Fibroblast of lung (primary cell): Measurements from ENCODE around the gene CACNA2D3. TPM values are rescaled to one million over a fixed set of nuclear protein-coding genes. Genes with fewer than 3 reads are reported as not detected.

Experiments
- DNase-seq, 2 donors: peaks; one replicate each; pipeline versions ENCODE4 v3.0.0 to v3.0.0-alpha.2; 2010; ENCODE audit warnings: low read depth in 2 of 2
- H2AFZ ChIP-seq: 2 replicates; pipeline ENCODE4 v1.5.1; 2012; ENCODE audit warnings: low read length, control low read depth, inconsistent platforms
- H3K27ac ChIP-seq: 2 replicates; pipeline ENCODE4 v1.5.1; 2011; ENCODE audit warnings: low read length, control low read depth; ENCODE audit not compliant: insufficient read depth
- H3K27me3 ChIP-seq: 2 replicates; pipeline ENCODE4 v1.5.1; 2011; ENCODE audit warnings: mild to moderate bottlenecking, low read length; ENCODE audit not compliant: control insufficient read depth, insufficient read depth
- H3K36me3 ChIP-seq: 2 replicates; pipeline ENCODE4 v1.5.1; 2011; ENCODE audit warnings: low read length; ENCODE audit not compliant: control insufficient read depth, insufficient read depth
- H3K4me1 ChIP-seq: 2 replicates; pipeline ENCODE4 v1.5.1; 2011; ENCODE audit warnings: low read length; ENCODE audit not compliant: control insufficient read depth, insufficient read depth; ENCODE audit errors: extremely low read depth
- H3K4me2 ChIP-seq: 2 replicates; pipeline ENCODE4 v1.5.1; 2011; ENCODE audit warnings: low read length, control low read depth; ENCODE audit not compliant: insufficient read depth; ENCODE audit errors: extremely low read depth
- H3K4me3 ChIP-seq, 4 experiments: fragments of 200-600 bp in 1 of 4; sonication (generic) in 1 of 4; replicated peaks in 1 of 4; 2 replicates each; pipeline ENCODE4 v1.5.1; 2011 to 2016; ENCODE audit warnings: low read length in 4 of 4, low read depth in 3 of 4, mild to moderate bottlenecking in 3 of 4, control low read depth in 2 of 4, inconsistent platforms in 1 of 4, mixed read lengths in 1 of 4; ENCODE audit not compliant: insufficient read depth in 1 of 4; ENCODE audit errors: control extremely low read depth in 1 of 4
- H3K79me2 ChIP-seq: 2 replicates; pipeline ENCODE4 v1.5.1; 2012; ENCODE audit warnings: mild to moderate bottlenecking, low read length, inconsistent platforms; ENCODE audit not compliant: control insufficient read depth, insufficient read depth
- H3K9ac ChIP-seq: 2 replicates; pipeline ENCODE4 v1.5.1; 2011; ENCODE audit warnings: mild to moderate bottlenecking, low read length, control low read depth; ENCODE audit not compliant: insufficient read depth
- H3K9me3 ChIP-seq: 2 replicates; pipeline ENCODE4 v1.5.1; 2012; ENCODE audit warnings: low read depth, low read length; ENCODE audit not compliant: control insufficient read depth, insufficient read depth
- H4K20me1 ChIP-seq: 2 replicates; pipeline ENCODE4 v1.5.1; 2011; ENCODE audit warnings: low read length; ENCODE audit not compliant: control insufficient read depth, insufficient read depth; ENCODE audit errors: extremely low read depth
- EZH2 ChIP-seq: IDR thresholded peaks from 2 replicates; pipeline ENCODE4 v1.5.1; 2012; ENCODE audit warnings: low read length, control low read depth, mild to moderate bottlenecking; ENCODE audit errors: missing control alignments
- polyA plus RNA-seq, 2 donors: library from polyadenylated mRNA; depleted of rRNA in 1 of 2; stranded (reverse) in 1 of 2; unstranded in 1 of 2; fragments of >200 nt; gene quantifications; 2 replicates each; pipeline ENCODE4 v1.2.1, GENCODE V29; 2011 to 2012; ENCODE audit warnings: missing spikeins in 1 of 2
- total RNA-seq: library from RNA; depleted of rRNA; stranded (reverse); fragments of >200 nt; gene quantifications from 2 replicates; pipeline ENCODE4 v1.2.1, GENCODE V29; 2014
- TF ChIP-seq, protein P1 (sequence below), 2 donors: IDR thresholded peaks in 1 of 2; conservative IDR thresholded peaks in 1 of 2; 1 replicate in 1 of 2; 2 replicates in 1 of 2; pipeline ENCODE4 v1.5.1; 2011 to 2012; ENCODE audit warnings: low read length in 2 of 2, control low read depth in 1 of 2, inconsistent platforms in 1 of 2, low read depth in 1 of 2, mild to moderate bottlenecking in 1 of 2

CACNA2D3 gene
- total and polyA plus RNA-seq, 2 donors (not counting 1 experiment from before 2014, with no cell fraction given): 1.8 to 11.5 TPM

- Histone ChIP-seq H3K79me2 (no peaks in the 10 kb centered on the region), H3K36me3 (no peaks in the 10 kb centered on the region), H2AFZ (no peak overlapping the region), H3K4me2 (no peak overlapping the region), H3K9me3 (no peaks in the 10 kb centered on the region), H3K4me1 (peaks cover 11% of the 10 kb centered on the region), H3K27me3 (no peaks in the 10 kb centered on the region), H3K27ac (no peak overlapping the region), H3K9ac (no peak overlapping the region), H3K4me3 (no peak overlapping the region), H4K20me1 (no peaks in the 10 kb centered on the region)
- DNase-seq: no peak
- no peak for TF ChIP-seq EZH2
Measured at GRCh38 chr3:54949491-54950044, 827.2 kb downstream of the CACNA2D3 start.

DNA sequence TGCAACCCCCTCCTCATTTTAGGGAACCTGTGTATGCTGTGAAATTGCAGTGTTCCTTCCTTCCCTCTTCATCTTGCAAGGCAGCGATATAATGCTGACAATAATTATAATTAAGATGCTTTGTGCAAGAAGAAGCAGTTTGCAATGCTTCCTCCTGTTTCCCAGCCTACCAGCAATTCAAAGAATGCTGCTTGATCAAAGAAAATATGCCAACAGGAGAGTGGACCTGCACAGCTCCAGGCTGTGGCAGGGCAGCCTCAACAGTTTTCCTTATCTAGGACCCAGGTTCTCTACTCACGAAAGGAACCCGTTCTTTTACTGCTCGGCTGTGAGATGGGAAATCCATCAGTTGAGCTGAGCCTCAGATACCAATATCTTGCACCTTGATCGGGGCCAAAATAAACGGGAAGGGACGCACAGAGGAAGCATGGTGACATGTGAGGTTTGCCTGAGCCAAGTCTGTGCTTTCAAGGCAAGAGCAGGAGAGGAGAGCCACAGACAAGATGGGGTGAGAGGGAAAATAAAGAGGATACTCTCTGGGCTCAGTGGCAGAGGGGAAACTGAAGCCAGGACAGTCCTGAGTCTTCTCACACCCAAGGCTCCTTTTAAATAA is 828.1 kb downstream of the CACNA2D3 start:
- DNase-seq: no peak
- TF ChIP-seq, protein P1, sequence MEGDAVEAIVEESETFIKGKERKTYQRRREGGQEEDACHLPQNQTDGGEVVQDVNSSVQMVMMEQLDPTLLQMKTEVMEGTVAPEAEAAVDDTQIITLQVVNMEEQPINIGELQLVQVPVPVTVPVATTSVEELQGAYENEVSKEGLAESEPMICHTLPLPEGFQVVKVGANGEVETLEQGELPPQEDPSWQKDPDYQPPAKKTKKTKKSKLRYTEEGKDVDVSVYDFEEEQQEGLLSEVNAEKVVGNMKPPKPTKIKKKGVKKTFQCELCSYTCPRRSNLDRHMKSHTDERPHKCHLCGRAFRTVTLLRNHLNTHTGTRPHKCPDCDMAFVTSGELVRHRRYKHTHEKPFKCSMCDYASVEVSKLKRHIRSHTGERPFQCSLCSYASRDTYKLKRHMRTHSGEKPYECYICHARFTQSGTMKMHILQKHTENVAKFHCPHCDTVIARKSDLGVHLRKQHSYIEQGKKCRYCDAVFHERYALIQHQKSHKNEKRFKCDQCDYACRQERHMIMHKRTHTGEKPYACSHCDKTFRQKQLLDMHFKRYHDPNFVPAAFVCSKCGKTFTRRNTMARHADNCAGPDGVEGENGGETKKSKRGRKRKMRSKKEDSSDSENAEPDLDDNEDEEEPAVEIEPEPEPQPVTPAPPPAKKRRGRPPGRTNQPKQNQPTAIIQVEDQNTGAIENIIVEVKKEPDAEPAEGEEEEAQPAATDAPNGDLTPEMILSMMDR (conservative IDR thresholded peaks at IDR 0.05 in 1 of 2, IDR thresholded peaks at IDR 0.05 in 1 of 2; ENCODE audit: low read depth in 1 of 2, low read length in 2 of 2): no peak
- TF ChIP-seq EZH2: no peak
- no peak overlapping the region for H2AFZ ChIP-seq

GRCh38 chr3:54951405-54951804 is 829.1 kb downstream of the CACNA2D3 start:
- TF ChIP-seq EZH2: no peak
- TF ChIP-seq, protein P1 (conservative IDR thresholded peaks at IDR 0.05 in 1 of 2, IDR thresholded peaks at IDR 0.05 in 1 of 2; ENCODE audit: low read depth in 1 of 2, low read length in 2 of 2): peak; percentile 79 to 85
- Histone ChIP-seq H3K4me3 (no peak overlapping the region), H3K9ac (no peak overlapping the region), H3K4me1 (peaks cover 15% of the 10 kb centered on the region), H3K4me2 (no peak overlapping the region), H3K36me3 (no peaks in the 10 kb centered on the region), H2AFZ (no peak overlapping the region), H3K79me2 (no peaks in the 10 kb centered on the region), H4K20me1 (no peaks in the 10 kb centered on the region), H3K27me3 (no peaks in the 10 kb centered on the region), H3K9me3 (no peaks in the 10 kb centered on the region), H3K27ac (no peak overlapping the region)
- peak; percentile 90 to 93 for DNase-seq

More for the DNA sequence above, 828.1 kb downstream of the CACNA2D3 start:
- no peak overlapping the region for H3K27ac ChIP-seq
- no peak overlapping the region for H3K4me2 ChIP-seq
- H3K27me3 ChIP-seq: no peaks in the 10 kb centered on the region
- H3K9ac ChIP-seq: no peak overlapping the region
- no peaks in the 10 kb centered on the region for H3K36me3 ChIP-seq
- H3K4me3 ChIP-seq: no peak overlapping the region
- no peaks in the 10 kb centered on the region for H3K9me3 ChIP-seq
- no peaks in the 10 kb centered on the region for H4K20me1 ChIP-seq
- peaks cover 15% of the 10 kb centered on the region for H3K4me1 ChIP-seq
- H3K79me2 ChIP-seq: no peaks in the 10 kb centered on the region
